ENCODE results near the gene CLPSL1.

Gene CLPSL1

DNA sequence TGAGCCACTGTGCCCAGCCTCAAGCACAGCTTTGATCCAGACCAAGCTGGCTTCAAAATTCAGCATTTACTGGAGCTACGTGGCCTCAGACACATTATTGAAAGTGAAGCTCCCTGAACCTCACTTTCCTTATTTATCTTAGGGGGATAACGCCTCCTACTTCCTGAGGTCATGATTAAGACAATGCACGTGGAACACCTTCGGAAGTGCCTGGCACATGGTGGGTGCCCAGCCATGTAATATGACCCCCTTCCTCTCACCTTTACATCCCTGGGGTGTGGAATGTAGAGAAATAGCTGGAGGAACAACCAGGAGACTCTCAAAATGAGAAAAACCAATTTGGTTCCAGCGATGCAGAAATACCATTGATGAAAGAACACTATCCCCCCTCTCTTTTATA is 17.9 kb downstream of the CLPSL1 start:
- DNase-seq: no peak

DNA sequence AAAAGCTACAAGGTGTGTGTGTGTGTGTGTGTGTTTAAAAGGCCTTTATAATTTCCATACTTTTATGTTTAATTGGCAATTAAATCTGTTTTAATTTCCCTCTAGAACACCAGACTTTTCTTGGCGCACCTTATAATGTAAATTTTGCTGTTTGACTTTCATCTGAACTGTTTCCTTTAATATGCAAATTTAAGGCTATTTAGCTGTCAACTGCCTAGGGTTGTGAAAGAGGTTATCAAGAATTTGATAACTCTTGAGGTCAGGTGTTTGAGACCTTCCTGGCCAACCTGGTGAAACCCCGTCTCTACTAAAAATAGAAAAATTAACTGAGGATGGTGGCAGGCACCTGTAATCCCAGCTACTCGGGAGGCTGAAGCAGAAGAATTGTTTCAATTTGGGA is 20.3 kb downstream of the CLPSL1 start:
- no peak for DNase-seq

DNA sequence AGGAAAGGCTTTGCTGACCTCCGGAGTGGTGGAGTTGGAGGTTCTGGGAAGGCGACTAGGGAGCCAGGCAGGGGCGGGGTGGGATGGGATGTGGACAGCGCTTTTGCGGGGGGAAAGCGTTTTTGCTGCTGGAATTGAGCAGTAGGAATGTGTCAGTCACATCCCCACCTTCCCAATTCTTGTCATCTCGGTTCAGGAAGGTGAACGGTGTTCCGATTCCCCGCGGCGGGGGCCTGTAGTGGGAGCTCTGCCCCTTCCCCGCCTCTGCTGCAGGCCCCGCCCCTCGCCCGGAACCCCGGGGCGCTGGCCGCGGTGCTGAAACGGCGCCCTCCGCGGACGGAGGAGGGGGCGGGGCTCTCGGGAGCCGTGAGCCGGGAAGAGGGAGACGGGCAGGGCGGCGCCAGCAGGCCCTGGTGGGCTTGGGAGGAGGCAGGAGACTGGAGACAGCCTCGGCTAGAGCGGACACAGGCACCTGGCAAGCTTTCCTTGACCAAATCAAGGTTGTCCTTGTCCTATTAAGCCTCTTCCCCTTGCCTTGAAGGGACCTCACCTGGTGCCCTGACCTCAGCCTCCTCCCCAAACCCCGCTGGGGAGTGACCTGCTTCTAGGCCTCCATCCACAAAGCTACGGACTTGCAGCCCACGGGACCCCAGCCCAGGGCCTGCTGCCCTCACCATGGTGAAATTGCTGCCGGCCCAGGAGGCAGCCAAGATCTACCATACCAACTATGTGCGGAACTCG is 24.3 kb downstream of the CLPSL1 start, which contains the start of gene LHFPL5:
LHFPL5 (plus strand) TSS at position 357 of the 741 bp plus-strand sequence; CDS start at position 676, 319 bp downstream.
- peak; percentile 12 to 39 for DNase-seq

DNA sequence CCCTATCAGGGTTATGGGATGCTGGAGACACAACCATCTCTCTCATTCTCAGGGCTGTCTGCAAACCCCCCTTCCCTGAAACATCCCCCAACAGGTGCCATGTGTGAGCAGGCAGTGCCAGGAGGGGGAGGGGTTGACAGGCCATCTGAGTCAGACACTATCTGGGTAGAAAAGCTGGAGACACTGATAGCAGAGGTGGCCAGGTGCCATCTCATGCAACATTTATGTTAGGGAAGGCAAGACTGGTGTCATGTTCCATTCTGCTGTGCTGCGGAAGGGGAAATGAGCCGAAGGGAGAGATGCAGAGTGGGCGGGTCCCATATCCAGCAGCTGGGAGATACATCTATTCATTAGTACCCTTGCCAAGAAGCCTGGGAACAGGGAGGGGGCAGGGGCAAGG is 27.9 kb downstream of the CLPSL1 start:
- no peak for DNase-seq

DNA sequence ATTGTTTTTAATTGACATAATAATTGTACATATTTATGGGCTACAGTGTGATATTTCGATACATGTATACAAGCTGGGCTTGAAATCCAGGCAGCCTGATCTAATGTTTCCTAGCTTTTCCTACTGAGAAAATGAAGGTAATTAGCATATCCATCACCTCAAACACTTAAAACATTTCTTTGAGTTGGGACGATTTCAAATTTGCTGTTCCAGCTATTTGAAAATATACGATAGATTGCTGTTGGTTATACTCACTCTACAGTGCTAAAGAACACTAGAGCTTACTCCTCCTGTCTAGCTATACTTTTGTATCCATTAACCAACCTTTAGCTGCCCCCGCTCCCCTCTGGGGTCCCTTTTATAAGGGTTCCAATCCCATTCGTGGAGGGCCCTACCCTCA is 29.0 kb downstream of the CLPSL1 start:
- no peak for DNase-seq

DNA sequence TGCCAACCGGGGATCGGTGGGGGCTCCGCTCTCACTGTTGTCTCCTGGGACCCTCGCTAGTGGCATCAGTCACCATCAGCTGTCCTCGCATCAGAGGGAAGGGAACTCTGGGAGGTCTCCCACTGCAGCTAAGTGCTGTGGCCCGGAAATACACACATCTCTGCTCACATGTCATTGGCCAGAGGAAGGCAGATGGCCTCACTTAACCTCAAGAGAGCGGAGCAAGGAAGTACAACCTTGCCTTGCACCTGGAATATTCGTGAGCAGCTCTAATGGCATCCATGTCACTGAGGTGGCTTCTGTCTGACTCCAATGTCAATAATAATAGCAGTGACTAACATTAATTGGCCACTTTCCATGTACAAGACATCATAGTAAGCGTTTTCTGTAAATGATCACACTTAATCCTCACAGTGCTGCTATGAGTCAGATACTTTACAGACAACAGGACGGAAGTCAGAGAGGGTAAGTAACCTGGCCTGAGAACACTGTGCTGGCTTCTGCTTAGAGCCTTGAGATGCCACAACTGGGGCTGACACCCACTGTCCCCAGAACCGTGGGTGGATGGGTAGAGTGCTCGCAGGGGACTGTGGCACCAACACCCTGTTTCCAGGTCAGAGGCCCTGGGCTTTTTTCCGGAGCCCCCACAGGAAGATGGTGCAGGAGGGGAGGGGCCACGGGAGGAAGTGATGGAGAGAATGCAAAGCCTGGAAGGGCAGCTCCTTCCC is 30.3 kb downstream of the CLPSL1 start:
- DNase-seq: no peak

DNA sequence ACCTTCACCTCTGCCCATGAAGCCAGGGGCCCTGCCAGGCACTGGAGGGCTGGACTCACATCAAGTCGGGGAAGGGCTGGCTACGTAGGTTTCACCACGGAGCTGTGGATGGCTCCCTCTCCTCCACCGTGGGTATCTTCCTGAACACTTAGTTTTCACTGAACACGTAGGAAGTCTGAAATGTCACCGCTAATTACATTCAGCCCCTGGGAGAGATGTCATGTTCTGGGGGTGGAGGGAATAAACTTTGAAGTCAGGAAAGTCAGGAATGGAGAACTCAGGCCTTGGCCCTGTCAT is 30.8 kb downstream of the CLPSL1 start:
- no peak for DNase-seq

DNA sequence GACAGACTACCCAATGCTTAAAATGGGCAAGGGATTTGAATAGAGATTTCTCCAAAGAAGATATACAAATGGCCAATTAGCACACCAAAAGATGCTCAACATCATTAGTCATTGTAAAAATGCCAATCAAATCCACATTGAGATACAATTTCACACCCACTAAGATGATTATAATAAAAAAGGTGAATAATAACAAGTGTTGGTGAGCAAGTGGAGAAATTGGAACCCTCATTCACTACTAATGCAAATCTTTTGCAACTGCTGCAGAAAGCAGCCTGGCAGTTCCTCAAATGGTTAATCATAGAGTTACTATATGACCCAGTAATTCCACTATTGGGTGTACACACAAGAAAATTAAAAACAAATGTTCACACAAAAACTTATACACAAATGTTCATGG is 36.7 kb downstream of the CLPSL1 start:
- no peak for DNase-seq

DNA sequence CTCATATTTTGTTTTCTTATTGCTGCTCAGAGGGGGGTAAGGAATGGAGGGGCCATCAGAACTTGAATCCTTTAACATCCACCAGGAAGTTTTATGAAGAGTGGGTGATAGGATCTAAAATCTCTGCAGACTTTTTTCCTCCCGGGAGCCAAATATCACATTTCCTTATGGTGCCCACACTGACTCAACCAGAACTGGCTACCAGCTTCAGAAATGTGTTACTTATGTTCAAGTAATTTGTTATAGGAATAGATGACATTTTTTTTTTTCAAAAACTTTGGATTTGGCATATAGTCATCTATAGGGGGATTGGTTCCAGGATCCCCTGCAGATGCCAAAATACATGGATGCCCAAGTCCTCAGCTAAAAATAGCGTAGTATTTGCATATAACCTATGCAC is 42.8 kb downstream of the CLPSL1 start:
- no peak for DNase-seq

DNA sequence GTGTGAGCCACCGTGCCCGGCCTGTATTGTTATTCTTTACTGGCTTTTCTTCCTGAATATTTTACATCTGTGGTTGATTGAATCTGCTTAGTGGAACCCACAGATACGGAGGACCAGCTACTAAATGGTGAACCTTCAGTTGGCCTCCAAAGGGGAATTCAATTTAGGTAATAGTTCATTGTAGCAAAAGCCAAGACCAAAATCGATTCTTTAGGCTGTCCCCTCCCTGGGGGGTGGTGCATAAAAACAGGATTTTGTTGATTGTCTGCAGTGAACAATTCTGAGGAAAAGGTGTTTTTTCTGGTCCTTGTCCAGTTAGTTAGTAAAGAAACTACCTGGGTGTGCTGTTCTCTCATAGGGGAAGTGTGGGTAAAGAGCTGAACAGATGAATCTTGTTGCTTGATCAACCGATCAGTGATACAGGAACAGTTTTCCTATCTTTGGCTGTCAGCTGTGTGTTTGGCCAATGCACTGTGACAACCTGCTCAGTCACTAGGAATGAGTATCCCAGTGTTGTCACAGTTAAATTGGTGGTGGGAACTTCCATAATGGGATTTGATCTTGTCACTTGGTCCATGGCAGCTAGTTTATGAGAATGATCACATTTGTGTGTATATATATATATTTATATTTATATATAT is 43.9 kb downstream of the CLPSL1 start:
- no peak for DNase-seq

DNA sequence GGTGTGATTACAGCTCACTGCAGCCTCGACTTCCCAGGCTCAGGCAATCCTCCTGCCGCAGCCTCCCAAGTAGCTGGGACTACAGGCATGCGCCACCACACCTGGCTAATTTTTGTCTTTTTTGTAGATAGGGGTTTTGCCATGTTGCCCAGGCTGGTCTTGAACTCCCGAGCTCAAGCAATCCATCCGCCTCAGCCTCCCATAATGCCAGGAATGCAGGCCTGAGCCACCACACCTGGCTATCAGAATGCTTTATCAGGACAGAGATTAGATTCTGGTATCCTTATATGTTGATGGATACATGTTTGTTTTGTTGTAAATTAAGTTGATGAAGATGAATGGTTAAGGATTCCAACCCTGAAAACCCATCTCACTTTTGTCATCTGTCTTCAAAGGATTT is 48.5 kb downstream of the CLPSL1 start:
- DNase-seq: no peak

DNA sequence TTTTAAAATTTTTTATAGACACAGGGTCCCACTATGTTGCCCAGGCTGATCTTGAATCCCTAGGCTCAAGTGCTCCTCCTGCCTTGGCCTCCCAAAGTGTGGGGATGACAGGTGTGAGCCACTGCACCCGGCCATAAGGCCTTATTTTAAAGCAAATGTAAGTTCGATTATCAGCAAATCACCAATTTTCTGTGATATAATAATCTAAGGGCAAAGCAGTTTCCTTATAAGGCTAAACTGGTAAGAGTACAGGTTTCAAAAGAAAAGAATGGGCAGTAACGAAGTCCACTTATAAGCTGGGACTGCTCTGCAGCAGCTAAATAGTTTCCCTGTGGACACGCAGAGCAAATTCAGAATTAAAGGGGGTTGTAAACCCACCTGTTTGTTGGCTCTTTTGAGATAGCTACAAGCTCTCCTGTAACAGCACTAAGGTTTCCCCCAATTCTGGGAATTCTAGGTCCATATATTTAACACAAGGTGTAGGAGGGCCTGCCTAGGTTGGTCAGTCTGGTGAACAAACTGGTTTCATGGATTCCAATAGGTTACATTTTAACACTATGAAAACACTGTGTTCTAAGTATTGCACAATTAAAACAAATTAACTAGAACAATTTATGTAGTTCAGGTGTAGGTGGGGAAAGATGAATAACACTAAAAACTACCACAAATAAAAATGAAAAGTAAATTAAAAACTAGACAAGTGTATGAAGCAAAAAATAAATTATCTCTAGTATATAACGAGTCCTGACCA is 50.6 kb downstream of the CLPSL1 start:
- DNase-seq: no peak

DNA sequence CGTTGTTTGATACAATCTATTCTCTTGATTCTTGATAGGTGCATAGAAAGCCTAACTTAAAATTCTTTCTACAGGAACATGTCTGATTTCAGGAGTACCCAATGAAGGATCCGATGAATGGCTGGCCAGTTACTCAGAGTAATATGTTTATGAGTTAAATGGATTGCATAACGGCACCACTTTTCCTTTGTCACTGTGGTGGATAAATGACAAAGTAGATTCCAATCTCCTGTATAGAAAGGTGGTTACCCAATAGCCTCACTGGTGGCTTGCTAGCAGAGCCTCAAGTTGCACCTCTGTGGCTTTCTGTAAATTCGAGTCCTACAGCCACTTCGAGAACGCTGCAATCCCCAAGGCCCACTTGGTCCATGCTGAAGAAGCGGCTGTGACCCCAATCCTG is 52.7 kb downstream of the CLPSL1 start:
- DNase-seq: no peak

Data from Kasumi-1 (cell line).